ENCODE data around the gene RNASEH2B. TPM values are rescaled to one million over a fixed set of nuclear protein-coding genes. Genes with fewer than 3 reads are reported as not detected.

The RNASEH2B gene
- total RNA-seq, 1 donor from 2014 or later, result 9.3 TPM

DNA sequence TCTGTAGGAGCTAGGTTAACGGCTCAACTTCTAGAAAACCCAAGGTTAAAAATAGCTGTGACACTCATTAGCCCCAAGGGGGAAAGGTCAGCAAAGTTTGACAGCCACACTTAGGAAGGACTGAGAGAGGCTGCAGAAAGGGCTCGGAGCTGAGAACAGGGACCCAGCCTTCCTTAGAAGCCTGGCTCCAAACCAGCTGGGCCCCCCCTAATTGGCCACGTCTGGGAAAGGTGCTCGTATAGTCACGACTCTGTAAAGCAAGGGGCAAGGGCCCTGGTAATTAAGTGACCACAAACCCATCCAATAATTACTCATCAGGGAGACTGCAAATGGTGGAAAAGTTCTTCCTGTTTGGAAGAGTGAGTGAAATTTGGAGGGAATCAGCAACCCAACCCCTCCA is 90.5 kb downstream of the RNASEH2B start:
- H3K4me1 Mint-ChIP-seq (ENCODE audit: unreplicated experiment), result peaks cover 3% of the 10 kb centered on the region
- H3K36me3 Mint-ChIP-seq (ENCODE audit: low read depth, unreplicated experiment), result no peaks in the 10 kb centered on the region
- TF ChIP-seq, protein P1, sequence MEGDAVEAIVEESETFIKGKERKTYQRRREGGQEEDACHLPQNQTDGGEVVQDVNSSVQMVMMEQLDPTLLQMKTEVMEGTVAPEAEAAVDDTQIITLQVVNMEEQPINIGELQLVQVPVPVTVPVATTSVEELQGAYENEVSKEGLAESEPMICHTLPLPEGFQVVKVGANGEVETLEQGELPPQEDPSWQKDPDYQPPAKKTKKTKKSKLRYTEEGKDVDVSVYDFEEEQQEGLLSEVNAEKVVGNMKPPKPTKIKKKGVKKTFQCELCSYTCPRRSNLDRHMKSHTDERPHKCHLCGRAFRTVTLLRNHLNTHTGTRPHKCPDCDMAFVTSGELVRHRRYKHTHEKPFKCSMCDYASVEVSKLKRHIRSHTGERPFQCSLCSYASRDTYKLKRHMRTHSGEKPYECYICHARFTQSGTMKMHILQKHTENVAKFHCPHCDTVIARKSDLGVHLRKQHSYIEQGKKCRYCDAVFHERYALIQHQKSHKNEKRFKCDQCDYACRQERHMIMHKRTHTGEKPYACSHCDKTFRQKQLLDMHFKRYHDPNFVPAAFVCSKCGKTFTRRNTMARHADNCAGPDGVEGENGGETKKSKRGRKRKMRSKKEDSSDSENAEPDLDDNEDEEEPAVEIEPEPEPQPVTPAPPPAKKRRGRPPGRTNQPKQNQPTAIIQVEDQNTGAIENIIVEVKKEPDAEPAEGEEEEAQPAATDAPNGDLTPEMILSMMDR (IDR thresholded peaks at IDR 0.05; ENCODE audit: unreplicated experiment), result no peak
- H3K4me3 Mint-ChIP-seq (ENCODE audit: unreplicated experiment), result no peak overlapping the region
- no peaks in the 10 kb centered on the region for H3K9me3 Mint-ChIP-seq (ENCODE audit: unreplicated experiment)
- no peak overlapping the region for H3K27ac Mint-ChIP-seq (ENCODE audit: unreplicated experiment)
- no peak for DNase-seq (ENCODE audit: low spot score)
- peaks cover 6% of the 10 kb centered on the region for H3K27me3 Mint-ChIP-seq (ENCODE audit: unreplicated experiment)

GRCh38 chr13:51000571-51001260 is 91.1 kb downstream of the RNASEH2B start:
- Mint-ChIP-seq H3K4me1 (ENCODE audit: unreplicated experiment) (peaks cover 3% of the 10 kb centered on the region), H3K27me3 (ENCODE audit: unreplicated experiment) (peaks cover 6% of the 10 kb centered on the region), H3K27ac (ENCODE audit: unreplicated experiment) (no peak overlapping the region), H3K4me3 (ENCODE audit: unreplicated experiment) (no peak overlapping the region), H3K36me3 (ENCODE audit: low read depth, unreplicated experiment) (no peaks in the 10 kb centered on the region), H3K9me3 (ENCODE audit: unreplicated experiment) (no peaks in the 10 kb centered on the region)
- DNase-seq (ENCODE audit: low spot score), result no peak
- TF ChIP-seq, protein P1 (IDR thresholded peaks at IDR 0.05; ENCODE audit: unreplicated experiment), result no peak

- Mint-ChIP-seq H3K27me3 (ENCODE audit: unreplicated experiment) (peaks cover 6% of the 10 kb centered on the region), H3K9me3 (ENCODE audit: unreplicated experiment) (no peaks in the 10 kb centered on the region), H3K36me3 (ENCODE audit: low read depth, unreplicated experiment) (no peaks in the 10 kb centered on the region), H3K4me1 (ENCODE audit: unreplicated experiment) (peaks cover 3% of the 10 kb centered on the region), H3K27ac (ENCODE audit: unreplicated experiment) (no peak overlapping the region), H3K4me3 (ENCODE audit: unreplicated experiment) (no peak overlapping the region)
- TF ChIP-seq, protein P1 (IDR thresholded peaks at IDR 0.05; ENCODE audit: unreplicated experiment), result no peak
- DNase-seq (ENCODE audit: low spot score), result no peak
Measured at GRCh38 chr13:51001335-51001734, 91.7 kb downstream of the RNASEH2B start.

DNA sequence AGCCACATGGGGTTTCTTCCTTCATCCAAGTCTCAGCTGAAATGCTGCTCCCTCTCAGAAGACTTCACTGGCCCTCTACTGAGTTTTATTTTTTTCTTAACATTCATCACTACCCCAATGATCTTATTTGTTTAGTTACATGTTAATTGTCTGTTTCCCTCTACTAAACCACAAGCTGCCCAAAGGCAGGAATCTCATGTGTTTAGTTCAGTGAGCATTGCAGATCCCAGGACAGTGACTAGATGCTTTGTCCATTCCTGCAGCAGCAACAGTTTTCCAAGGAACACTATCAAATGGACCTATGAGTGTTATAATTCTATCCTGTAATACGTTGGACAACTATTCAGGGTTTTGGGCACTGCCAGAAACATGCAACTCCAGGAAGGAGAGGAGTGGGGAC is 93.1 kb downstream of the RNASEH2B start:
- Mint-ChIP-seq H3K27ac (ENCODE audit: unreplicated experiment) (no peak overlapping the region), H3K4me1 (ENCODE audit: unreplicated experiment) (peaks cover 3% of the 10 kb centered on the region), H3K4me3 (ENCODE audit: unreplicated experiment) (no peak overlapping the region), H3K27me3 (ENCODE audit: unreplicated experiment) (peaks cover 6% of the 10 kb centered on the region), H3K36me3 (ENCODE audit: low read depth, unreplicated experiment) (no peaks in the 10 kb centered on the region), H3K9me3 (ENCODE audit: unreplicated experiment) (no peaks in the 10 kb centered on the region)
- TF ChIP-seq, protein P1 (IDR thresholded peaks at IDR 0.05; ENCODE audit: unreplicated experiment), result no peak
- no peak for DNase-seq (ENCODE audit: low spot score)

DNA sequence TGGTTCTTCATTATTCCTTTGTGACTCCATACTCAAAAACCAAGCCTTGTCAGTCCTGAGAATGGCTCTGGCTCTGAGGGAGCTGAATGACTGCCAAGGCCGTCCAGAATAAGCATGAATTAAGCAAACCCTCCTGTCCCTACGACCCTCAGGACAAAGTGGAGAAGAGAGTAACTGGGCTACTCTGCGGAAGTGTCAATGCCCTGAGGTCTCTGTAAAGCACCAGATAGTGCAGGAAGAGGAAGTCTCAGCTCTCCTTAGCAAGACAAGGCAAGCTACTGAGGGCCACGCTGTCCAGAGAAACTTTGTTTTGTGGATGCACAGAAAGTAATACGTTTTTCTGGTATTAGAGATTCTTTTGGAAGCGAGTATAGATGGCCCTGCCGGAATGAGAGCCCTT is 94.1 kb downstream of the RNASEH2B start:
- H3K36me3 Mint-ChIP-seq (ENCODE audit: low read depth, unreplicated experiment), result no peaks in the 10 kb centered on the region
- peaks cover 6% of the 10 kb centered on the region for H3K27me3 Mint-ChIP-seq (ENCODE audit: unreplicated experiment)
- no peak for DNase-seq (ENCODE audit: low spot score)
- TF ChIP-seq, protein P1 (IDR thresholded peaks at IDR 0.05; ENCODE audit: unreplicated experiment), result no peak
- H3K4me3 Mint-ChIP-seq (ENCODE audit: unreplicated experiment), result no peak overlapping the region
- H3K4me1 Mint-ChIP-seq (ENCODE audit: unreplicated experiment), result peaks cover 3% of the 10 kb centered on the region
- H3K27ac Mint-ChIP-seq (ENCODE audit: unreplicated experiment), result no peak overlapping the region
- H3K9me3 Mint-ChIP-seq (ENCODE audit: unreplicated experiment), result no peaks in the 10 kb centered on the region

All from endothelial cell (in vitro differentiated cells).